ENCODE results near the gene DPP6. TPM values are rescaled to one million over a fixed set of nuclear protein-coding genes. Genes with fewer than 3 reads are reported as not detected.

DPP6 gene
- total RNA-seq, 3 donors from 2014 or later, result 0.59 to 0.98 TPM; not detected in 1

- H3K27ac ChIP-seq, result no peak overlapping the region
- H3K9me3 ChIP-seq, result no peaks in the 10 kb centered on the region
- DNase-seq (ENCODE audit: low spot score in 2 of 2), result no peak
- TF ChIP-seq POLR2AphosphoS5 (IDR thresholded peaks at IDR 0.05) (no peak), POLR2A (IDR thresholded peaks at IDR 0.05) (no peak)
- H3K36me3 ChIP-seq, result no peaks in the 10 kb centered on the region
- H3K4me3 ChIP-seq, result no peak overlapping the region
- no peaks in the 10 kb centered on the region for H3K4me1 ChIP-seq
- no peaks in the 10 kb centered on the region for H3K27me3 ChIP-seq
- intact Hi-C loops (cut with DNase I; ENCODE audit: low total_unique reads), result no loop called here
Measured at GRCh38 chr7:154388999-154389398, 336.8 kb downstream of the DPP6 start.

- TF ChIP-seq, protein P1, sequence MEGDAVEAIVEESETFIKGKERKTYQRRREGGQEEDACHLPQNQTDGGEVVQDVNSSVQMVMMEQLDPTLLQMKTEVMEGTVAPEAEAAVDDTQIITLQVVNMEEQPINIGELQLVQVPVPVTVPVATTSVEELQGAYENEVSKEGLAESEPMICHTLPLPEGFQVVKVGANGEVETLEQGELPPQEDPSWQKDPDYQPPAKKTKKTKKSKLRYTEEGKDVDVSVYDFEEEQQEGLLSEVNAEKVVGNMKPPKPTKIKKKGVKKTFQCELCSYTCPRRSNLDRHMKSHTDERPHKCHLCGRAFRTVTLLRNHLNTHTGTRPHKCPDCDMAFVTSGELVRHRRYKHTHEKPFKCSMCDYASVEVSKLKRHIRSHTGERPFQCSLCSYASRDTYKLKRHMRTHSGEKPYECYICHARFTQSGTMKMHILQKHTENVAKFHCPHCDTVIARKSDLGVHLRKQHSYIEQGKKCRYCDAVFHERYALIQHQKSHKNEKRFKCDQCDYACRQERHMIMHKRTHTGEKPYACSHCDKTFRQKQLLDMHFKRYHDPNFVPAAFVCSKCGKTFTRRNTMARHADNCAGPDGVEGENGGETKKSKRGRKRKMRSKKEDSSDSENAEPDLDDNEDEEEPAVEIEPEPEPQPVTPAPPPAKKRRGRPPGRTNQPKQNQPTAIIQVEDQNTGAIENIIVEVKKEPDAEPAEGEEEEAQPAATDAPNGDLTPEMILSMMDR (IDR thresholded peaks at IDR 0.05), result no peak
- TF ChIP-seq POLR2A (IDR thresholded peaks at IDR 0.05) (no peak), POLR2AphosphoS5 (IDR thresholded peaks at IDR 0.05) (no peak)
- intact Hi-C loops (cut with DNase I; ENCODE audit: low total_unique reads), result no loop called here
- no peaks in the 10 kb centered on the region for H3K36me3 ChIP-seq
- H3K4me3 ChIP-seq, result no peak overlapping the region
- H3K4me1 ChIP-seq, result no peaks in the 10 kb centered on the region
- H3K27me3 ChIP-seq, result no peaks in the 10 kb centered on the region
- no peak overlapping the region for H3K27ac ChIP-seq
- H3K9me3 ChIP-seq, result no peaks in the 10 kb centered on the region
- DNase-seq (ENCODE audit: low spot score in 2 of 2), result no peak
Measured at GRCh38 chr7:154390961-154391360, 338.8 kb downstream of the DPP6 start.

DNA sequence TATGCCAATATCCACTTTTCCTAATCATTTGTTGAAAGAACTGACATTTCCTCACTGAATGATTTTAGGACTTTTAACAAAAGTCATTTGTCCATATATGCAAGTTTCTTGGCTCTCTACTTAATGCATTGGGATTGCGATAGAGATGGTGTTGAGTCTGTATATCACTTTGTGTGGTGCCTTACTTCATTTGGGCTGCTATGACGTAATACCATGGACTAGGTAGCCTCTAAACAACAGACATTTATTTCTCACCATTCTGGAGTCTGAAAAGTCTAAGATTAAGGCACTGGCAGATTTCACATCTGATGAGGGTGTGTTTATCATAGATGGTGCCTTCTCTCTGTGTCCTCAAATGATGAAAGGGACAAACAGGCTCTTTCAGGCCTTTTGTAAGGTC lies 342.6 kb downstream of the DPP6 start:
- no peaks in the 10 kb centered on the region for H3K9me3 ChIP-seq
- no peak overlapping the region for H3K27ac ChIP-seq
- no peak for DNase-seq (ENCODE audit: low spot score in 2 of 2)
- no peaks in the 10 kb centered on the region for H3K36me3 ChIP-seq
- TF ChIP-seq, protein P1 (IDR thresholded peaks at IDR 0.05), result no peak
- TF ChIP-seq POLR2A (IDR thresholded peaks at IDR 0.05) (no peak), POLR2AphosphoS5 (IDR thresholded peaks at IDR 0.05) (no peak)
- H3K4me3 ChIP-seq, result no peak overlapping the region
- intact Hi-C loops (cut with DNase I; ENCODE audit: low total_unique reads), result no loop called here
- no peaks in the 10 kb centered on the region for H3K4me1 ChIP-seq
- no peaks in the 10 kb centered on the region for H3K27me3 ChIP-seq

DNA sequence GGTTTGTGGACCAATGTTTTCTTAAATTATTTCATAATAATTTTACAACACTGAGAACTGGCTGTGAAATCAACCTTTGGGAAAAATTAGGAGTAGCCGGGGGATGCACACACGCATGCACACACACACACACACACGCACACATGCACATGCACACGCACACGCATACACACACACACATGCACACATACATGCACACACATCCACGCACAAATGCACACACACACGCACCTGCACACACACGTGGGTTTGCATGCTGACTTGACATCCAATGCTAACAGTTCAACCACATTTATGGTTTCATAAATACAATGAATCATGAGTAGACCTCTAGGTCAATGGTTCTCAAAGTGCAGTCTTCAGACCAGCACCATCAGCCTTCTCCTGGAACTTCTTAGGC lies 354.1 kb downstream of the DPP6 start:
- DNase-seq (ENCODE audit: low spot score in 2 of 2), result no peak
- H3K36me3 ChIP-seq, result no peaks in the 10 kb centered on the region
- H3K27me3 ChIP-seq, result no peaks in the 10 kb centered on the region
- H3K4me3 ChIP-seq, result no peak overlapping the region
- no peaks in the 10 kb centered on the region for H3K9me3 ChIP-seq
- no peak overlapping the region for H3K27ac ChIP-seq
- TF ChIP-seq POLR2A (IDR thresholded peaks at IDR 0.05), result no peak
- TF ChIP-seq POLR2AphosphoS5 (IDR thresholded peaks at IDR 0.05), result no peak
- TF ChIP-seq, protein P1 (IDR thresholded peaks at IDR 0.05), result no peak
- intact Hi-C loops (cut with DNase I; ENCODE audit: low total_unique reads), result no loop called here
- no peaks in the 10 kb centered on the region for H3K4me1 ChIP-seq

DNA sequence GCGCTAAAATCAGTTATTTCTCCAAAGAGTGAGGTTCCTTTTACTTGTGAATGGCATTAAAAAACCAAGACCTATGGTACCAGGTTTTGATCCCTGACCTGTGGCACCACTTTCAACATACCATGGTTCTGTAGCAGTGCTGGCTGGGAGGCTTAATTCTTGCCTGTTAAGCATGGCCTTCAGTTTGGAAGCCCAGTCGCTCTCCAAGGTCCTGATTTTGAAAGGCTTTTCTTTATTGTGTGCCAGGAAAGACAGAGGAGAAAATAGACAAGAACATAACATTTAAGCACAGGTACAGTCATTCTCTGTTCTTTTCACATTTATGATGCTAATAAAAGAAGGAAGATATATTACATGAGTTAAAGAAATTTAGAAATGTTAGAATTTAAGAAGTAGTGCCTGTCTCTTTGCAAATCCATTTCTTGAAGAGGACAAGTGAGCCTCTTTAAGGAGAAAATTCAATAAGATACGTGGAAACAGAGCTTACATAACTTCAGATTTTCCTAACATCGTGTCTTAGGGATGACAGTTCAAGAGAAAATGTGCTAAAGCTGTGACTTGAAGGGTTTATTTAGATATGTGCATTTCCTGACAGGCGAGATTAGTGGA lies 357.6 kb downstream of the DPP6 start:
- TF ChIP-seq, protein P1 (IDR thresholded peaks at IDR 0.05), result no peak
- TF ChIP-seq POLR2AphosphoS5 (IDR thresholded peaks at IDR 0.05) (no peak), POLR2A (IDR thresholded peaks at IDR 0.05) (no peak)
- intact Hi-C loops (cut with DNase I; ENCODE audit: low total_unique reads), result no loop called here
- Histone ChIP-seq H3K27ac (no peak overlapping the region), H3K4me1 (no peaks in the 10 kb centered on the region), H3K9me3 (no peaks in the 10 kb centered on the region), H3K36me3 (no peaks in the 10 kb centered on the region), H3K27me3 (no peaks in the 10 kb centered on the region), H3K4me3 (no peak overlapping the region)
- no peak for DNase-seq (ENCODE audit: low spot score in 2 of 2)
